ENCODE results near the gene SENP7.
"Not testable (repeated sequence)": the region's sequence is repeated elsewhere in the genome, so short reads cannot be mapped to it uniquely, and the experiment has no call there.

The SENP7 gene

DNA sequence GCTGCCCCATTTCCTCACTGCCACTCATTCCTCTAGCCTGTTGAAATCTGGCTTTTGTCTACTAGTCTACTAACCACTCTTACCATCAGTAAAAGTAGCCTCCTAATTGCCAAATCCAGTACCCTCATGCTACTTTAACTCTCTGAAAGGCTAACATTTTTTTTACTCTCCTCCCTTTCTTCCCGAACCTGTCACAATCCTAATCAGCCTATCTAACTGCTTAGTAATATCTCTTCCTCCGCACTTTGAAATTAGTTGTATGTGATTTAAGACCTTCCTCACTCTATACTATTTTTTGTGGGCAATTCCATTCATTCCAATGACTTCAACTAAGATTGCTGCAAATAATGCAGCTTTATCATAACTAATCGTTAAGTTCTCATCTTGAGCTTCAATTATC, 3.7 kb downstream of the SENP7 start:
- Mint-ChIP-seq H3K36me3 (peaks cover 8% of the 10 kb centered on the region), H3K27me3 (no peaks in the 10 kb centered on the region), H3K4me3 (no peak overlapping the region), H3K9me3 (no peaks in the 10 kb centered on the region), H3K27ac (peak overlapping the region; percentile 18), H3K4me1 (peaks cover 20% of the 10 kb centered on the region)
- ATAC-seq (ENCODE audit: low read depth) (no peak), DNase-seq (ENCODE audit: low spot score in 2 of 2) (no peak)

DNA sequence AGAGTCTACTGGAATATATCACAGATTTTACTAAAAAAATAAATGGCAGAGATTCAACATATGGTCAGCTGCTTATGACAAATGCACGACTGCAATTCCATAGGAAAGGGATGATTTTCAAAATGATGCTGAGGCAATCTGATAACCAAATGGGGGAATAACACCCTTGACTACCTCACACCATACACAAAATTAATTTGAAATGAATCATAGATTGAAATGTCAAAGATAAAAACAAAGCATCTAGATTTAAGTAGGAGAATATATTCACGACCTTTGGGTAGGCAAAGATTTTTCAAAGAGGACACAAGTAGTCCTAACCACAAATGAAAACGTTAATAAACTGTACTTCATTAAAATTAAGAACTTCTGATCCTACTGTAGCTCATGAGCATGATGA, 11.2 kb downstream of the SENP7 start:
- Mint-ChIP-seq H3K27me3 (no peaks in the 10 kb centered on the region), H3K27ac (no peak overlapping the region), H3K4me1 (peaks cover 10% of the 10 kb centered on the region), H3K36me3 (peaks cover 23% of the 10 kb centered on the region), H3K9me3 (no peaks in the 10 kb centered on the region), H3K4me3 (no peak overlapping the region)
- no peak for DNase-seq (ENCODE audit: low spot score in 2 of 2)
- no peak for ATAC-seq (ENCODE audit: low read depth)

DNA sequence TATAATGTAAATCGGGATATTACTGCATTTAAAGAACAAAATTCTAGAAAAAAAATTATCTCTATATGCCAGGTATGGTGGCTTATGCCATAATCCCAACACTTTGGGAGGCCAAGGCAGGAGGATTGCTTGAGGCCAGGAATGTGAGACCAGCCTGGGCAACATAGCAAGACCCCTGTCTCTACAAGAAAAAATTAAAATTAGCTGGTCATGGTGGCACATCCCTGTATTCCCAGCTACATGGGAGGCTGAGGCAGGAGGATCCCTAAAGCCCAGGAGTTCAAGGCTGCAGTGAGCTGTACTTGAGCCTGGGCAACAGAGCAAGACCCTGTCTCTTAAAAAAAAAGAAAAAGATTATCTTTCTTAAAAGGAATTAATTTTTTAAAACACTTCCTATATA, 12.8 kb downstream of the SENP7 start:
- H3K36me3 Mint-ChIP-seq, result peaks cover 28% of the 10 kb centered on the region
- H3K4me1 Mint-ChIP-seq, result peaks cover 10% of the 10 kb centered on the region
- H3K9me3 Mint-ChIP-seq, result no peaks in the 10 kb centered on the region
- no peak overlapping the region for H3K27ac Mint-ChIP-seq
- H3K4me3 Mint-ChIP-seq, result no peak overlapping the region
- no peak for ATAC-seq (ENCODE audit: low read depth)
- DNase-seq (ENCODE audit: low spot score in 2 of 2), result no peak
- H3K27me3 Mint-ChIP-seq, result no peaks in the 10 kb centered on the region

DNA sequence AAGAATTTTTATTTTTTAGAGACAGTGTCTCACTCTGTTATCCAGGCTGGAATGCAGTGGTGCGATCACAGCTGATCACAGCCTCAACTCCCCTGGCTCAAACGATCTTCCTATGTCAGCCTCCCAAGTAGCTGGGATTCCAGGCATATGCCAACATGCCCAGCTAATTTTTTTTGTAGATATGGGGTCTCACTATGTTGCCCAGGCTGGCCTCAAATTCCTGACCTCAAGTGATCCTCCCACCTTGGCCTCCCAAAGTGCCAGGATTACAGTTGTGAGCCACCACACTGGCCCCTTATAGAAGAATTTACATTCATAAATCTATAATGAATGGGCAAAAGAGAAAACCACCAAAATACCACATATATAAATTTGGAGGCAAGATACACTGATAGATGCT, 15.2 kb downstream of the SENP7 start:
- Mint-ChIP-seq H3K27me3 (no peaks in the 10 kb centered on the region), H3K36me3 (peaks cover 32% of the 10 kb centered on the region), H3K27ac (no peak overlapping the region), H3K4me3 (no peak overlapping the region), H3K4me1 (peaks cover 13% of the 10 kb centered on the region), H3K9me3 (peaks cover 1% of the 10 kb centered on the region)
- DNase-seq (ENCODE audit: low spot score in 2 of 2), result no peak
- no peak for ATAC-seq (ENCODE audit: low read depth)

DNA sequence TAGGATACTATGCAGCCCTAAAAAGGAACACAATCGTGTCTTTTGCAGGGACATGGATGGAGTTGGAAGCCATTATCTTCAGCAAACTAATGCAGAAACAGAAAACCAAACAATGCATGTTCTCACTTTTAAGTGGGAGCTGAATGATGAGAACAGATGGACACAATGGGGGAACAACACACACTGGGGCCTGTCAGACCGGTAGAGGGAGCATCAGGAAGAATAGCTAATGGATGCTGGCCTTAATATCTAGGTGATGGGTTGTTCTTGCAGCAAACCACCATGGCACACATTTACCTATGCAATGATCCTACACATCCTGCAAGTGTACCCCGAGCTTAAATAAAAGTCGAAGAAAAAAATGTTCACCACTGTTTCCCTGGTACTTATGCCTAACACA, 17.5 kb downstream of the SENP7 start:
- no peak overlapping the region for H3K27ac Mint-ChIP-seq
- DNase-seq (ENCODE audit: low spot score in 2 of 2) (no peak), ATAC-seq (ENCODE audit: low read depth) (no peak)
- no peaks in the 10 kb centered on the region for H3K27me3 Mint-ChIP-seq
- peaks cover 10% of the 10 kb centered on the region for H3K4me1 Mint-ChIP-seq
- H3K9me3 Mint-ChIP-seq, result peaks cover 1% of the 10 kb centered on the region
- H3K4me3 Mint-ChIP-seq, result no peak overlapping the region
- peaks cover 37% of the 10 kb centered on the region for H3K36me3 Mint-ChIP-seq

DNA sequence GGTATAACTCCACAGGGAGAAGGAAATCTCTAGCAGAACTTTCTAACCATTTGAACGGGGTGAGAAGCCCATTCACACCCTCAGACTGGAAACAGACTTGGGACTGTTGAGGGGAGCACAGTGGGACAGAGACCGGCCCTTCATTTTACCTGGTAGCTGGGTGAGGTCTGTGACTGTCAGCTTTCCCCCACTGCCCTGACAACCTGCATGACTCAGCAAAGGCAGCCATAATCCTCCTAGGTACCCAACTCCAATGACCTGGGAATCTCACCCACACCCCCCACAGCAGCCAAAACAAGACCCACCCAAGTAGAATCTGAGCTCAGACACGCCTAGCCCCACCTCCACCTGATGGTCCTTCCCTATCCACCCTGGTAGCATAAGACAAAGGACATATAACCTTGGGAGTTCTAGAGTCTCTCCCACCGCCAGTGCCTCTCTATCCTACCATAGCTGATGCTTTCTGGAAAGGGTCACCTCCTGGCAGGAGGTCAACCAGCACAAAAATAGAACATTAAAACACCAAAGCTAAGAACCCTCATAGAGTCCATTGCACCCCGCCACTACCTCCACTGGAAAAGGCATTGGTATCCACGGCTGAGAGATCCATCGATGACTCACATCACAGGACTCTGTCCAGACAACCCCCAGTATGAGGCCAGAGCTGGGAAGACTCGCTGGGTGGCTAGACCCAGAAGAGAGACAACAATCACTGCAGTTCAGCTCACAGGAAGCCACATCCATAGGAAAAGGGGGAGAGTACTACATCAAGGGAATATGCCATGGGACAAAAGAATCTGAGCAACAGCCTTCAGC, 28.0 kb downstream of the SENP7 start:
- ATAC-seq (ENCODE audit: low read depth) (no peak), DNase-seq (ENCODE audit: low spot score in 2 of 2) (no peak)
- Mint-ChIP-seq H3K27me3 (no peaks in the 10 kb centered on the region), H3K4me1 (peaks cover 36% of the 10 kb centered on the region), H3K4me3 (no peak overlapping the region), H3K27ac (peak overlapping the region; percentile 38), H3K36me3 (peaks cover 61% of the 10 kb centered on the region), H3K9me3 (no peaks in the 10 kb centered on the region)

DNA sequence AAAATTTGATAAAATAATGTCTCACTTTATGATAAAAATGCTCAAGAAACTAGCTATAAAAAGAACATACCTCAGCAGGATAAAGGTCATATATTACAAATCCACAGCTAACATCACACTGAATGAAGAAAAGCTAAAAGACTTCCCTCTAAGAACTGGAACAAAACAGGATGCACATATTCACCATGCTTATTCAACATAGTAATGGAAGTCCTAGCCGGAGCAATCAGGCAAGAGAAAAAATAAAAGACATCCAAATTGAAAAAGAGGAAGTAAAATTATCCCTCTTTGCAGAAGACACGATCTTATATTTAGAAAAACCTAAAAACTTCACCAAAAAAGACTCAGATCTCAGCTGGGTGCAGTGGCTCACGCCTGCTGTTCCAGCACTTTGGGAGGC, 34.0 kb downstream of the SENP7 start:
- Mint-ChIP-seq H3K4me1 (peaks cover 28% of the 10 kb centered on the region), H3K36me3 (peaks cover 59% of the 10 kb centered on the region), H3K9me3 (peaks cover 4% of the 10 kb centered on the region), H3K4me3 (no peak overlapping the region), H3K27ac (no peak overlapping the region), H3K27me3 (no peaks in the 10 kb centered on the region)
- no peak for ATAC-seq (ENCODE audit: low read depth)
- no peak for DNase-seq (ENCODE audit: low spot score in 2 of 2)

DNA sequence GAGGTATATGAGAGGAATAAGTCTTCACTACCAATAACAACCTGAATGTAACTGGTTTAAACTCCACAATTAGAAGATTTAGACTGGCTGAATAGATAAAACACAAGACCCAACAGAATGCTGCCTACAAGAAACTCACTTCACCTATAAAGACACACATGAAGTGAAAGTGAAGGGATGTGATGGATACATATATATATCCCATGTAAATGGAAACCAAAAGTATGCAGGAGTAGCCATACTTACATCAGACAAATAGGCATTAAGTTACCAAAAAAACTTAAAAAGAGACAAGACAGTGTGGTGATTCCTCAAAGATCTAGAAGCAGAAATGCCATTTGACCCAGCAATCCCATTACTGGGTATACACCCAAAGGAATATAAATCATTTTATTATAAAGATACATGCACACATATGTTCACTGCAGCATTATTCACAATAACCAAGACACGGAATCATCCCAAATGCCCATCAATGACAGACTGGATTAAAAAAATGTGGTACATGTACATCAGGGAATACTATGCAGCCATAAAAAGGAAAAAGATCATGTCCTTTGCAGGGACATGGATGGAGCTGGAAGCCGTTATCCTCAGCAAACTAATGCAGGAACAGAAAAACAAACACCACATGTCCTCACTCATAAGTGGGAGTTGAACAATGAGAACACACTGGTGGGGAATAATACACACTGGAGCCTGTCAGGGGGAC, 38.0 kb downstream of the SENP7 start:
- not testable (repeated sequence) for H3K27me3 Mint-ChIP-seq; ATAC-seq (ENCODE audit: low read depth); H3K4me3 Mint-ChIP-seq; H3K9me3 Mint-ChIP-seq; DNase-seq (ENCODE audit: low spot score in 2 of 2); H3K27ac Mint-ChIP-seq
- peaks cover 60% of the 10 kb centered on the region for H3K36me3 Mint-ChIP-seq
- peaks cover 28% of the 10 kb centered on the region for H3K4me1 Mint-ChIP-seq

DNA sequence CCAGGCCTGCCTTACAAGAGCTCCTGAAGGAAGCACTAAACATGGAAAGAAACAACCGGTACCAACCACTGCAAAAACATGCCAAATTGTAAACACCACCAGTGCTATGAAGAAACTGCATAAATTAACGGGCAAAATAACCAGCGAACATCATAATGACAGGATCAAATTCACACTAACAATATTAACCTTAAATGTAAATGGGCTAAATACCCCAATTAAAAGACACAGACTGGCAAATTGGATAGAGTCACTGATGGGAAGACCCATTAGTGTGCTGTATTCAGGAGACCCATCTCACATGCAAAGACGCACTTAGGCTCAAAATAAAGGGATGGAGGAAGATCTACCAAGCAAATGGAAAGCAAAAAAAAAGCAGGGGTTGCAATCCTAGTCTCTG, 44.3 kb downstream of the SENP7 start:
- DNase-seq (ENCODE audit: low spot score in 2 of 2); ATAC-seq (ENCODE audit: low read depth); H3K27me3 Mint-ChIP-seq; H3K27ac Mint-ChIP-seq; H3K9me3 Mint-ChIP-seq; H3K4me3 Mint-ChIP-seq: not testable (repeated sequence)
- Mint-ChIP-seq H3K36me3 (peaks cover 41% of the 10 kb centered on the region), H3K4me1 (peaks cover 45% of the 10 kb centered on the region)

DNA sequence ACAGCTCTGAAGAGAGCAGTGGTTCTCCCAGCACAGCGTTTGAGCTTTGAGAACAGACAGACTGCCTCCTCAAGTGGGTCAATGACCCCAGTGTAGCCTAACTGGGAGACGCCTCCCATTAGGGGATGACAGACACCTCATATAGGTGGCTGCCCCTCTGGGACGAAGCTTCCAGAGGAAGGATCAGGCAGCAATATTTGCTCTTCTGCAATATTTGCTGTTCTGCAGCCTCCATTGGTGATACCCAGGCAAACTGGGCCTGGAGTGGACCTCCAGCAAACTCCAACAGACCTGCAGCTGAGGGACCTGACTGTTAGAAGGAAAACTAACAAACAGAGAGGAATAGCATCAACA, 45.7 kb downstream of the SENP7 start:
- H3K4me3 Mint-ChIP-seq; ATAC-seq (ENCODE audit: low read depth); H3K27ac Mint-ChIP-seq; H3K27me3 Mint-ChIP-seq; DNase-seq (ENCODE audit: low spot score in 2 of 2); H3K9me3 Mint-ChIP-seq: not testable (repeated sequence)
- Mint-ChIP-seq H3K4me1 (peaks cover 40% of the 10 kb centered on the region), H3K36me3 (peaks cover 37% of the 10 kb centered on the region)

DNA sequence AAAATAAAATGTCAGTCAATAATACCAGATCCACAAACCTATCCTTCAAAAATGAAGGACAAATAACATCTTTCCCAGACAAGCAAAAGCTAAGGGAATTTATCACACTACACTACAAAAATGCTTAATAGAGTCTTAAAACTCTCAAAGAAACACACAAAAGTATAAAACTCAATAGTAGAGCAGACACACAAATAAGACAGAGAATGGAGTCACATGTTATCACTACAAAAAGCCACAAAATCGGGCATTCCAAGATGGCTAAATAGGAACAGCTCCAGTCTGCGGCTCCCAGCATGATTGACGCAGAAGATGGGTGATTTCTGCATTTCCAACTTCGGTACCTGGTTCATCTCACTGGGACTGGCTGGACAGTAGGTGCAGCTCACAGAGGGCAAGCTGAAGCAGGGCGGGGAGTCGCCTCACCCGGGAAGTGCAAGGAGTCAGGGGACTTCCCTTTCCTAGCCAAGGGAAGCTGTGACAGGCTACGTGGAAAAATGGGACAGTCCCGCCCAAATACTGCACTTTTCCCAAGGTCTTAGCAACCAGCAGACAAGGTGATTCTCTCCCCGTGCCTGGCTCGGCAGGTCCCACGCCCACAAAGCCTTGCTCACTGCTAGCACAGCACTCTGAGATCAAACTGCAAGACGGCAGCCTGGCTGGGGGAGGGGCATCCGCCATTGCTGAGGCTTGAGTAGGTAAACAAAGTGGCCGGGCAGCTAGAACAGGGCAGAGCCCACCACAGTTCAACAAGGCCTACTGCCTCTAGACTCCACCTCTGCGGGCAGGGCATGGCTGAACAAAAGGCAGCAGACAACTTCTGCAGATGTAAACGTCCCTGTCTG, 46.3 kb downstream of the SENP7 start:
- H3K4me1 Mint-ChIP-seq, result peaks cover 40% of the 10 kb centered on the region

DNA sequence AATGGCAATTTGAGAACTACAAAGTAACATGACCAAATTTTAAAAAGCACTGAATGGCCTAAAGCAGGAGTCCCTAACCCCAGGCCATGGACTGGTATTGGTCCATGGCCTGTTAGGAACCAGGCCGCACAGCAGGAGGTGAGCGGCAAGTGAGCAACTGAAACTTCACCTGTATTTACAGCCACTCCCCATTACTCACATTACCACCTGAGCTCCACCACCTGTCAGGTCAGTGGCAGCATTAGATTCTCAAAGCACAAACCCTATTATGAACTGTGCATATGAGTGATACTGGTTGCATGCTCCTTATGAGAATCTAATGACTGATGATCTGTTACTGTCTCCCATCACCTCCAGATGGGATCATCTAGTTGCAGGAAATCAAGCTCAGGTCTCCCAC, 48.8 kb downstream of the SENP7 start:
- DNase-seq (ENCODE audit: low spot score in 2 of 2), result no peak
- Mint-ChIP-seq H3K36me3 (peaks cover 38% of the 10 kb centered on the region), H3K9me3 (peaks cover 3% of the 10 kb centered on the region), H3K27me3 (no peaks in the 10 kb centered on the region), H3K27ac (peak overlapping the region; percentile 15), H3K4me1 (peaks cover 32% of the 10 kb centered on the region), H3K4me3 (no peak overlapping the region)
- no peak for ATAC-seq (ENCODE audit: low read depth)

More for the DNA sequence above, 46.3 kb downstream of the SENP7 start:
- no peak overlapping the region for H3K4me3 Mint-ChIP-seq
- peaks cover 34% of the 10 kb centered on the region for H3K36me3 Mint-ChIP-seq
- DNase-seq (ENCODE audit: low spot score in 2 of 2), result no peak
- no peak for ATAC-seq (ENCODE audit: low read depth)
- peak overlapping the region; percentile 79 for H3K27ac Mint-ChIP-seq
- peaks cover 7% of the 10 kb centered on the region for H3K9me3 Mint-ChIP-seq
- H3K27me3 Mint-ChIP-seq, result no peaks in the 10 kb centered on the region

DNA sequence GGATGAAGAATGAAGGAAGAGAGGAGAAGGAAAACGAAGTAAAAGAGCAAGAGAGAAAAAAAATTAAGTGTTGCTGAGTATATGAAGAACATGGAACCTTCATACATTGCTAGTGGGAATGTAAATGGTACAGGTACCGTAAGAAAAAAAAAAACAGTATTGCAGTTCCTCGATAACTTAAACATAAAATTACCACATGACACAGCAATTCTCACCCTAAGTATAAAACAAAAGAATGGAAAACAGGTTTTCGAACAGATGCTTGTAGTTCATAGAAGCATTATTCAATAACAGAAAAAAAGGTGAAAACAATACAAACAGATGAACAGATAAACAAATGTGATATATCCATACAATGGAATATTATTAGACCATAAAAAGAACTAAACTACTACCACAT, 51.6 kb downstream of the SENP7 start:
- Mint-ChIP-seq H3K9me3 (peaks cover 1% of the 10 kb centered on the region), H3K4me1 (peaks cover 10% of the 10 kb centered on the region), H3K27me3 (no peaks in the 10 kb centered on the region), H3K4me3 (no peak overlapping the region), H3K36me3 (peaks cover 25% of the 10 kb centered on the region), H3K27ac (no peak overlapping the region)
- no peak for DNase-seq (ENCODE audit: low spot score in 2 of 2)
- ATAC-seq (ENCODE audit: low read depth), result no peak

DNA sequence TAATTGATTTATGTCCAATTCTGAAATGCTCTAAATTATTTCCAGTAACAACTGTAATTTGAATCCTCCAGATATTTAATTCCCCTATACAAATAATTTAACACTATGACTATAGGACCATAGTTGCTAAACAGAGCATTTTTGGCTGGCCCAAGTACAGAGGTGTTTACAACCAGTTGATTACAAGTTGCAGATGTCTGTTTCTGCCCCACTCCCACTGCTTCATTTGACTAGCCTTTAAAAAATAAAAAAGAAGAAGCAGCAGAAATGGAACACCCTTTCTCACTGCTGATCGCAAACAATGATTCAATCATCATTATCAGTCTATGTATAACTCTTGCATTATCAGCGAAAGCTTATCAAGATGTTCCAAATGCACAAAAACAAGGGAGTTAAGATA, 54.6 kb downstream of the SENP7 start:
- peaks cover 27% of the 10 kb centered on the region for H3K36me3 Mint-ChIP-seq
- DNase-seq (ENCODE audit: low spot score in 2 of 2) (no peak), ATAC-seq (ENCODE audit: low read depth) (no peak)
- no peaks in the 10 kb centered on the region for H3K27me3 Mint-ChIP-seq
- H3K4me1 Mint-ChIP-seq, result peaks cover 2% of the 10 kb centered on the region
- no peak overlapping the region for H3K27ac Mint-ChIP-seq
- H3K4me3 Mint-ChIP-seq, result no peak overlapping the region
- H3K9me3 Mint-ChIP-seq, result peaks cover 3% of the 10 kb centered on the region
